Measurements from ENCODE around the gene MED16.

Gene MED16, protein sequence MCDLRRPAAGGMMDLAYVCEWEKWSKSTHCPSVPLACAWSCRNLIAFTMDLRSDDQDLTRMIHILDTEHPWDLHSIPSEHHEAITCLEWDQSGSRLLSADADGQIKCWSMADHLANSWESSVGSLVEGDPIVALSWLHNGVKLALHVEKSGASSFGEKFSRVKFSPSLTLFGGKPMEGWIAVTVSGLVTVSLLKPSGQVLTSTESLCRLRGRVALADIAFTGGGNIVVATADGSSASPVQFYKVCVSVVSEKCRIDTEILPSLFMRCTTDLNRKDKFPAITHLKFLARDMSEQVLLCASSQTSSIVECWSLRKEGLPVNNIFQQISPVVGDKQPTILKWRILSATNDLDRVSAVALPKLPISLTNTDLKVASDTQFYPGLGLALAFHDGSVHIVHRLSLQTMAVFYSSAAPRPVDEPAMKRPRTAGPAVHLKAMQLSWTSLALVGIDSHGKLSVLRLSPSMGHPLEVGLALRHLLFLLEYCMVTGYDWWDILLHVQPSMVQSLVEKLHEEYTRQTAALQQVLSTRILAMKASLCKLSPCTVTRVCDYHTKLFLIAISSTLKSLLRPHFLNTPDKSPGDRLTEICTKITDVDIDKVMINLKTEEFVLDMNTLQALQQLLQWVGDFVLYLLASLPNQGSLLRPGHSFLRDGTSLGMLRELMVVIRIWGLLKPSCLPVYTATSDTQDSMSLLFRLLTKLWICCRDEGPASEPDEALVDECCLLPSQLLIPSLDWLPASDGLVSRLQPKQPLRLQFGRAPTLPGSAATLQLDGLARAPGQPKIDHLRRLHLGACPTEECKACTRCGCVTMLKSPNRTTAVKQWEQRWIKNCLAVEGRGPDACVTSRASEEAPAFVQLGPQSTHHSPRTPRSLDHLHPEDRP

DNA sequence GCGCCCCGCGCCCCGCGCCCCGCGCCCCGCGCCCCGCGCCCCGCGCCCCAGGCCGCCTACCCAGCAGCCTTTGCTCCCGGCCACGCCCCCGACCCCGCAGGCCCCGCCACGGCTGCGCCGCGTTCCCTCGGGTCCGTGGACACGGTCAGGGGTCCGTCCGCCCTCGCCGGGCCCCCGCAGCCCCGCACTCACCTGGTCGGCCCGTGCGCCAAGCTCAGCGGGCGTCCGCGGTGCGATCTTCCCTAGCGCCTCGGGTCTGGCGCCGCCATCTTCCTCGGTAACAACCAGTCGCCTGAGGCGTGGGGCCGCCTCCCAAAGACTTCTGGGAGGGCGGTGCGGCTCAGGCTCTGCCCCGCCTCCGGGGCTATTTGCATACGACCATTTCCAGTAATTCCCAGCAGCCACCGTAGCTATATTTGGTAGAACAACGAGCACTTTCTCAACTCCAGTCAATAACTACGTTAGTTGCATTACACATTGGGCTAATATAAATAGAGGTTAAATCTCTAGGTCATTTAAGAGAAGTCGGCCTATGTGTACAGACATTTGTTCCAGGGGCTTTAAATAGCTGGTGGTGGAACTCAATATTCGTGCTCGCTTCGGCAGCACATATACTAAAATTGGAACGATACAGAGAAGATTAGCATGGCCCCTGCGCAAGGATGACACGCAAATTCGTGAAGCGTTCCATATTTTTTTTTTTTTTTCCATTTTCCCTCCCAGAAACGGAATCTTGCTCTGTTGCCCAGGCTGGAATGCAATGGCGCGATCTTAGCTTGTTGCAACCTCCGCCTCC, at the start of gene MED16, which contains the start of gene RNU6-9:
MED16 (minus strand) TSS at position 294 of the 796 bp plus-strand sequence. CDS start 2,056 bp downstream, outside the sequence.
RNU6-9 (plus strand) TSS at position 591 of the 796 bp plus-strand sequence.
- peak within 1 kb of the TSS; percentile 93 to 95 for H3K4me3 Mint-ChIP-seq
- no peaks in the 10 kb centered on the region for H3K9me3 Mint-ChIP-seq
- peaks cover 26 to 31% of the 10 kb centered on the region in 2 donors for H3K36me3 Mint-ChIP-seq
- H3K27me3 Mint-ChIP-seq = no peaks in the 10 kb centered on the region
- H3K27ac Mint-ChIP-seq = peak within 1 kb of the TSS; percentile 100
- peaks cover 18 to 40% of the 10 kb centered on the region in 2 donors for H3K4me1 Mint-ChIP-seq
- DNase-seq (peak; percentile 86), ATAC-seq (replicated peaks) (peak; percentile 95)

DNA sequence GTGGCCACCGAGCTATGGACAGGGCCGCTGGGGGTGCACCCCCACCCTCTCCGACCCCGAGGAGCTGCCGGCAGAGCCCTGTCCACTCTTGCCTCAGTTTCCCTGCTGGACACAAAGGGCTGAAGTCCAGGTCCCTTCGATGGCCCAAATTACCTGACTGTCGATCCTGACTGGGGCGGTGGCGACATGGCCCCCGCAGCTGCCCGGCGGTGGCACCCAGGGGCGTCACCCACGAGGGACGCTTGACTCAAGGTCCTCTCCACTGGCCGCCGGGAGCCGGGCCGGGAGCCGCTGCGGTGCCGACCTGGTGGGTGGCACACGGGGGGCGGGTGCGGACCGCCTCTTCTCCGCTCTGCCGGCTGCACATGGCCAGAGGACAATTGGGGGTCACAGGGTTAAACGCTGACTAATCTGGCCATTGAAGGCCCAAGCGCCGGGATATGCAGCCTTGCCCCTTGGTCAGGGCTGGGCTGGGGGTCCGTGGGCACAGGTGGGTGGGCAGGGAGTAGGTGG, 49.2 kb upstream of the MED16 start:
- no peak overlapping the region for H3K27ac Mint-ChIP-seq
- no peaks in the 10 kb centered on the region for H3K27me3 Mint-ChIP-seq
- no peak for DNase-seq
- no peak for ATAC-seq (replicated peaks)
- H3K4me1 Mint-ChIP-seq = peaks cover 46 to 75% of the 10 kb centered on the region in 2 donors
- H3K36me3 Mint-ChIP-seq = peaks cover 60 to 63% of the 10 kb centered on the region in 2 donors
- peak overlapping the region in 1 of 2 donors; percentile 60 for H3K4me3 Mint-ChIP-seq
- peaks cover 0 to 5% of the 10 kb centered on the region in 2 donors for H3K9me3 Mint-ChIP-seq

DNA sequence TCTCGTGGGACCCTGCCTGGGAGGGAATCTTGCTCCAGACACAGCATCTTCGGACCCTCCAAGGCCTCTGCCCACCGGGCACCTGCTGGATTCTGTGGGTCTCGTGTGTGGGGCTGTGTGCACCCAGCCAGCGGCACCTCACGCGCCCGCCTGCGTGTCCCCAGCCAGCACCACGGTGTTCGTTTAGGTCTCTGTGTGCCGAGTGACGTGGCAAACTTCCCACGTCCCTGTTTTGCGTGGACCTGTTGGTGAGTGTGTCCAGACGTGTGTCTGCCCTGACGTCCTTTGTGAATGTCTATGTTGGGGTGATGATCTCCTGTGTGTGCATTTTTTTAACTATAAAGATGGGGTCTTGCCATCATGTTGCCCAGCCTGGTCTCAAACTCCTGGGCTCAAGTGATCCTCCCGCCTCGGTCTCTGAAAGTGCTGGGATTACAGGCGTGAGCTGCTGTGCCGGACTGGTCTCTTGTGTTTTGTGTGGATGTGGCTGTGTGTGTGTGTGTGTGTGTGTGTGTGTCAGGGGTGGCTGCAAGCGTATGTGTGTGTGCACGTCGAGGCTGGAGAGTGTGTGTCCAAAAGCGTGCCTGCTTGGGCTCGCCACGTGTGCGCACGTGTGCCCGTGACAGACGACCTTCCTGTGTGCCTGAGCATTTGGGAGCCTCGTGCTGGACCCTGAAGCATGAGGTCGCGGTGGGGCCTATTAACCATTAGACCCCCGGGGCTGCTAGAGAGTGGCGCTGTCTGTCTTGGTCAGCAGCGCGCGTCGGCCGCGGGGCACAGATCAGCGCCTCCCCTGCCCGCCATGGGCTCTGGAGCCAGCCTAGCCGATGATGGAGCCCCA, 48.5 kb upstream of the MED16 start:
- Mint-ChIP-seq H3K4me3 (peak overlapping the region; percentile 76 to 81), H3K27me3 (no peaks in the 10 kb centered on the region), H3K27ac (peak overlapping the region; percentile 92), H3K9me3 (peaks cover 0 to 5% of the 10 kb centered on the region in 2 donors), H3K4me1 (peaks cover 48 to 75% of the 10 kb centered on the region in 2 donors), H3K36me3 (peaks cover 64 to 66% of the 10 kb centered on the region in 2 donors)
- ATAC-seq (replicated peaks) (no peak), DNase-seq (no peak)

DNA sequence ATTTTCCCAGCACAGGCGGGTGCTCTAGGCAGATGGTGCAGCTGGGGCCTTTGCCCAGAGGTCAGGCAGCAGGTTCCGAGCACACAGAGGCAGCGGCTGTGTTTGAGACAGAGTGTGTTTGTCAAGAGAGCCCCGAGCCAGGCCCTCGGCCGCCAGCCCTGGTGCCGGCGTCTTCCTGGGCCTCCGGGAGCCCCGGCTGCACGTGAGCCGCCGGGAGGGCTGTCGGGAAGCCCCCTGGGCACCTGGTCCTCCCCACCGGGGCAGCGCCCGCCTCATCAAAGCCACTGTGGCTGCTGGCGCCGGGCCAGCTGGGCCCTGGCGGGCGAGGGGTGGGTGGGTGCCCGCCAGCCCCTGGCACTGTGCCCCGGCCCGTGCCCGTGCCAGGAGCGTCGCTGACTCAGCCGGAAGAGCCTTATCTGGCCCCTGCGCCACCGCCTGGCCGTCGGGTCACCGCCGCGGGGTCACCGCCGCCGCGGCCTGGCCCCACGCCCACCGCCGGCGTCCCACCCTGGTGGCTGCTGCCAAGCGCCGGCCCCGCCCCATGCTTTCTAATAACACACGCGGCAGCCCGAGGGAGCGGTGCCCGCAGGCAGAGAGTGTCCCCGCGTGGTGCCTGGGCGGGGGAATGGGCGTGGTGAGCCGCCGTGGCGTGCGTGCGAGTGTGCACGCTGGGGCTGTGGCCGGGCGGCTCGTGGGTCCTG, 47.8 kb upstream of the MED16 start:
- peak overlapping the region; percentile 81 to 86 for H3K4me3 Mint-ChIP-seq
- peaks cover 0 to 5% of the 10 kb centered on the region in 2 donors for H3K9me3 Mint-ChIP-seq
- peaks cover 64 to 65% of the 10 kb centered on the region in 2 donors for H3K36me3 Mint-ChIP-seq
- ATAC-seq (replicated peaks) = peak; percentile 64 to 66
- peaks cover 47 to 73% of the 10 kb centered on the region in 2 donors for H3K4me1 Mint-ChIP-seq
- peak; percentile 68 for DNase-seq
- no peaks in the 10 kb centered on the region for H3K27me3 Mint-ChIP-seq
- H3K27ac Mint-ChIP-seq = peak overlapping the region; percentile 94

DNA sequence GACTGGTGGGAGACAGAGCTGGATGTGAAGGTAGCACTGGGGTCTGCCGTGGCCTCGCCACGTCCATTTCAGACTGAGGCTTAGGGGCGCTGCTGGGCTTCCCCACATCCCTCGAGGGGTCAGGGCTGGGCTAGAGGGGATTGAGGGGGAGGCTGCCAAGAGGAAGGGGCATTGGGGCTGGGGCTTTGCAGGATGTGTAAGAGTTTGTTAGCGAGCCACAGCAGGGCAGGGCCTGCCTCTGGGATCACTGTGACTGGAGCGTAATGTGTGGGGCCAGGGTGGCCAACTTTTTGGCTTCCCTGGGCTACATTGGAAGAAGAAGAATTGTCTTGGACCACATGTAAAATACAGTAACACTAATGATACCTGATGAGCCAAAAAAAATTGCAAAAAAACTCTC, 46.9 kb upstream of the MED16 start:
- DNase-seq (no peak), ATAC-seq (replicated peaks) (no peak)
- Mint-ChIP-seq H3K4me3 (peak overlapping the region; percentile 75 to 86), H3K36me3 (peaks cover 62 to 66% of the 10 kb centered on the region in 2 donors), H3K4me1 (peaks cover 42 to 71% of the 10 kb centered on the region in 2 donors), H3K27me3 (no peaks in the 10 kb centered on the region), H3K9me3 (peaks cover 0 to 5% of the 10 kb centered on the region in 2 donors), H3K27ac (peak overlapping the region; percentile 94)

DNA sequence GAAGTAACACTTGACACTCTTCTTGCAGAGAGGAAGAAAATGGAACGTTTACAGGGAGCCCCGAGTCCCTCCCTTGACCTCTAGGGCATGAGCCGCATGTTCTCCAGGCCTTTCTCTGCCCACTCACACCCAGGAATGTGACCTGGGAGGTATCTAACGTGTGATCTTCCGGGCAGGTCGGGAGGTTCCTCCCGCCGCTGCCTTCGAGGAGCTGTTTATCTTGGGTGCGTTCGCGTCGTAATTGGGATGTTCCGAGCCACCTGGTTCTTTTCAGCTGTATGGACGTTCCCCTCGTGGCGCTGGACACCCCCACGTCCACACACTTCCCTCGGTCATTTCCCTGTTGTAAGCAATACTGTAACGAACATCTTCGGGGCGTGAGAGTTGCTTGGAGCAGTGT, 46.5 kb upstream of the MED16 start:
- H3K9me3 Mint-ChIP-seq = peaks cover 0 to 5% of the 10 kb centered on the region in 2 donors
- peak overlapping the region; percentile 94 for H3K27ac Mint-ChIP-seq
- ATAC-seq (replicated peaks) = no peak
- H3K27me3 Mint-ChIP-seq = no peaks in the 10 kb centered on the region
- peak overlapping the region; percentile 75 to 86 for H3K4me3 Mint-ChIP-seq
- DNase-seq = no peak
- H3K4me1 Mint-ChIP-seq = peaks cover 37 to 71% of the 10 kb centered on the region in 2 donors
- H3K36me3 Mint-ChIP-seq = peaks cover 57 to 61% of the 10 kb centered on the region in 2 donors

DNA sequence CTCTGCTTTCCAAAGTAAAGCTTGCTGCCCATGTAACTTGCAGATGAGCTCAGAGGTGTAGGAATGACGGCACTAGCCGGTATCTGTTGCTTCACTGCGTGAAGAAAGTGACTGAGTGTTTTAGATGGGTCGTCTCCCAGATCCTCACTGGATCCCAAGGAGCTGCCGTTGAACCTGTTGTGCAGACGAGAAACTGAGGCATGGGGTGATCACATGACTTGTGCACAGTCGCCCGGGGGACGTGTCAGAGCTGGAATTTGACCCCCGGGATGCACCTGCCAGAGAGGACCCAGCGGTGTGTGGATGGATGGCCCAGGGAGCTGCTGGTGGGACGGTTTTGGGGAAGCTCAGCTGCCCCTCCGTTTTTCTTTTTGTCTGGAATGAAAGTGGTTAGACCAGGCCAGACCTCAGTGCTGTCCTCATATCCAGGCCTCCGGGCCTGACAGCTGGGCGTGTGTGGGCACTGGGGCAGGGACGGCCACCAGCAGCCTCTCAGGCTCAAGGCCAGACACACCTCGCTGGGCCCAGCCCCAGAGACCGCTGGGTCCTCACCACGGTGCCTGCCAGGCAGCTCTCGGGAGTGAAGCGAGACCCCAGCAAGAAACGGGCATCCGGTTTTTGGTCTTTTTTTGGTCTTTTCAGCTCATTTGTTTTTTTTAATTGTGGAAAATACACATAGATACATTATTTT, 45.4 kb upstream of the MED16 start:
- Mint-ChIP-seq H3K9me3 (peaks cover 0 to 3% of the 10 kb centered on the region in 2 donors), H3K36me3 (peaks cover 52 to 59% of the 10 kb centered on the region in 2 donors), H3K4me3 (peak overlapping the region in 1 of 2 donors; percentile 22), H3K4me1 (peaks cover 37 to 76% of the 10 kb centered on the region in 2 donors), H3K27ac (peak overlapping the region; percentile 89), H3K27me3 (no peaks in the 10 kb centered on the region)
- DNase-seq = no peak
- no peak for ATAC-seq (replicated peaks)

DNA sequence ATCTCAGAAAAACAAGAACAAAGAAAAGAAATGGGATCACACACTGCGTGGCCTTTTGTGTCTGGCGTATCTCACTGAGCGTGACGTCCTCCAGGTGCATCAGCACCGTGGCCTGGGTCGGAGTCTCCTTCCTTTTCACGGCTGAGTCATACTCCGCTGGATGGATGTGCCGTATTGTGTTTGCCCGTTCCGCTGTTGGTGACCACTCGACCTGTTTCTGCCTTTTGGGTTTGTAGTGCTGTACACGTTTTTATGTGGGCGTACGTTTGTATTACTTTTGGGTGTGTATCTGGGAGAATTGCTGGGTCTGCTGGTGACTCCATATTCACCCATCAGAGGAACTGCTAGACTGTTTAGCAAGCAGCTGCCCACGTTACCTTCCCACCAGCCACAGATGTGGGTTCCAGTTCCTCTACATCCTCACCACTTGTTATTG, 44.3 kb upstream of the MED16 start:
- Mint-ChIP-seq H3K9me3 (peaks cover 0 to 2% of the 10 kb centered on the region in 2 donors), H3K27ac (peak overlapping the region; percentile 89), H3K36me3 (peaks cover 53 to 57% of the 10 kb centered on the region in 2 donors), H3K4me1 (peaks cover 40 to 83% of the 10 kb centered on the region in 2 donors), H3K27me3 (no peaks in the 10 kb centered on the region), H3K4me3 (peak overlapping the region; percentile 34 to 59)
- peak; percentile 74 for DNase-seq
- peak; percentile 73 to 79 for ATAC-seq (replicated peaks)

DNA sequence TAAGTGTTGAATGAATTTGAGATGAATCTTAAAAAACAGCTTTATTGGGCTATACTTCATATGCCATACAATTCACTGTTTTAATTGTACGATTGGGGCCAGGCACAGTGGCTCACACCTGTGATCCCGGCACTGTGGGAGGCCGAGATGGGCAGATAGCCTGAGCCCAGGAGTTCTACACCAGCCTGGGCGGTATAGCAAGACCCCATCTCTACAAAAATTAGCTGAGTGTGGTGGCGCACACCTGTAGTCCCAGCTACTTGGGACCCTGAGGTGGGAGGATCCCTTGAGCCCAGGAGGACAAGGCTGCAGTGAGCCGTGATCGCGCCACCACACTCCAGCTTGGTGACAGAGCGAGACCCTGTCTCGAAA, 43.2 kb upstream of the MED16 start:
- ATAC-seq (replicated peaks) (no peak), DNase-seq (no peak)
- peaks cover 52 to 58% of the 10 kb centered on the region in 2 donors for H3K36me3 Mint-ChIP-seq
- no peak overlapping the region for H3K27ac Mint-ChIP-seq
- no peak overlapping the region for H3K4me3 Mint-ChIP-seq
- H3K9me3 Mint-ChIP-seq = peaks cover 0 to 2% of the 10 kb centered on the region in 2 donors
- peaks cover 37 to 77% of the 10 kb centered on the region in 2 donors for H3K4me1 Mint-ChIP-seq
- no peaks in the 10 kb centered on the region for H3K27me3 Mint-ChIP-seq

DNA sequence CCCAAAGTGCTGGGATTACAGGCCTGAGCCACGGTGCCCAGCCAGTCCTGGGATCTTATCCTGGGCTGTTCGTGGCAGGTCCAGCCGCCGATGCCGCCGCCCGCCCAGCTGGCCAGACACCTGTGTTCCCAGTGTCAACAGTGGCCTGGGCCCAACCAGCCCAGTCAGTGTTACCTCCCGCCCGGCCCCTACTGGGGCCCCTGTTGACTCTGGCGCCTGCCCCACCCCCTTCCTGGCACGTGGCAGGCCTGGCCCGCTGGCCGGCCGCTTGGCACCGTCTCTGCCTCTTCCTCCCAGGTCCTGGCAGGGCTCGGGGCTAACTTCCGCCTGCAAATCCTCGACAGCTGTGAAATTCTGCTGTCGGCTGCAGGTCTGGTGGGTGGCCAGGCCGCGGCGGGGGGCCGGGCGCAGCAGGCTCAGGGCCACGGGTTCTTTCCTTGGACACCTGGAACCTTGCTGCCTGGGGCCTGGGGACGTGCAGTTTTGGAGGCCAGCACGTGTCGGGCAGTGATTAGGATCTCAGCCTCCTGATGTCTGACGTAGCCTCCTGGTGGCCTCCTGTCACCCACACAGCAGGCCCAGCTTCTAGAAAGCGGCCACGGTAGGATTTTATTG, 42.0 kb upstream of the MED16 start:
- H3K4me3 Mint-ChIP-seq = peak overlapping the region in 1 of 2 donors; percentile 25
- H3K27ac Mint-ChIP-seq = no peak overlapping the region
- H3K9me3 Mint-ChIP-seq = peaks cover 0 to 2% of the 10 kb centered on the region in 2 donors
- no peak for ATAC-seq (replicated peaks)
- no peaks in the 10 kb centered on the region for H3K27me3 Mint-ChIP-seq
- H3K4me1 Mint-ChIP-seq = peaks cover 32 to 70% of the 10 kb centered on the region in 2 donors
- H3K36me3 Mint-ChIP-seq = peaks cover 56 to 62% of the 10 kb centered on the region in 2 donors
- no peak for DNase-seq

DNA sequence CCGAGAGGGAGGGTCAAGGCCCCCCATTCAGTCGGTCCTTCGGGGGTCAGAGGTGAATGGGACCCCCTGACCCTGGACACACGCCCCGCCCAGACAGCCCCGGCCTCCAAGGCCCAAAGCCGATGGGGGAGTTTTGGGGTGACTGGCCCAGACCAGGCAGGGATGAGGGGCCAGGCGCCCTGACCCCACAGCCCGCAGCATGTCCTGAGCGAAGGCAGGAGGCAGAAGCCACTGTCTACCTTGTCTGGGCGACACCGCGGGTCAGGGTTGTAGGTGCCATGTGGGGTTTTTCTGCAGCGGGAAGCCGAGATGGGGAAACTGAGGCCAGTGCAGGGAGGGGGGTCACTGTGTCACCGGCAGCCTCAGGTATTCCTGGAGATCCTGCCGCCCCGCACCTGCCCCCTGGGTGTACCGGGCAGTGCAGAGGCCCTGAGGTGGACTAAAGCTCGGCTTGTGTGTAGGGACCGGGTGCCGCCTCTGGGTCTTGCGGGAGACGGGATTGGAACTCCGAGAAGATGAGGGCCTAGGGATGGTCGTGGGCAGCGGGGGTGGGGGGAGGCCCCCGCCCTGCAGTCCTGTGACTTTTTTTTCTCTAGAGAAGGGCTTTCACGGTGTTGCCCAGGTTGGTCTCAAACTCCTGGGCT, 41.3 kb upstream of the MED16 start:
- Mint-ChIP-seq H3K9me3 (peaks cover 0 to 2% of the 10 kb centered on the region in 2 donors), H3K4me3 (peak overlapping the region in 1 of 2 donors; percentile 81), H3K27me3 (no peaks in the 10 kb centered on the region), H3K36me3 (peaks cover 53 to 59% of the 10 kb centered on the region in 2 donors), H3K4me1 (peaks cover 28 to 66% of the 10 kb centered on the region in 2 donors), H3K27ac (peak overlapping the region; percentile 62)
- ATAC-seq (replicated peaks) (no peak), DNase-seq (no peak)

Measured in stimulated activated naive B cell treated with anti-CD40 and anti-IgM and Interleukin-4, amounts not matched to agents 10 μg/mL and 1 μg/mL and 100 μg/mL, for 72 hours (primary cell).